Esophagus (tissue), 2 donors: Measurements from ENCODE around the gene GOLM1. TPM values are rescaled to one million over a fixed set of nuclear protein-coding genes. Genes with fewer than 3 reads are reported as not detected.
"Not testable (repeated sequence)": the region's sequence is repeated elsewhere in the genome, so short reads cannot be mapped to it uniquely, and the experiment has no call there.

ENCODE experiments used
- H3K27ac ChIP-seq, 2 donors: one replicate each; pipeline ENCODE4 v1.5.1; 2013; ENCODE audit warnings: low read depth in 2 of 2, mild to moderate bottlenecking in 2 of 2, inconsistent platforms in 1 of 2, low read length in 1 of 2, moderate library complexity in 1 of 2
- H3K27me3 ChIP-seq, 2 donors: one replicate each; pipeline ENCODE4 v1.6.1; 2013; ENCODE audit warnings: low read length in 2 of 2, control low read depth in 1 of 2, mild to moderate bottlenecking in 1 of 2; ENCODE audit not compliant: insufficient read depth in 2 of 2, control insufficient read depth in 1 of 2
- H3K36me3 ChIP-seq, 2 donors: one replicate each; pipeline ENCODE4 v1.6.1; 2013; ENCODE audit warnings: low read length in 1 of 2; ENCODE audit not compliant: control insufficient read depth in 2 of 2, insufficient read depth in 2 of 2
- H3K4me1 ChIP-seq, 2 donors: one replicate each; pipeline ENCODE4 v1.6.1; 2013; ENCODE audit warnings: low read length in 1 of 2; ENCODE audit not compliant: control insufficient read depth in 2 of 2, insufficient read depth in 2 of 2
- H3K4me3 ChIP-seq, 2 donors: one replicate each; pipeline ENCODE4 v1.5.1; 2013; ENCODE audit warnings: low read length in 2 of 2, mild to moderate bottlenecking in 2 of 2, low read depth in 1 of 2, moderate library complexity in 1 of 2
- H3K9me3 ChIP-seq, 2 donors: one replicate each; pipeline ENCODE4 v1.6.1; 2013; ENCODE audit warnings: mild to moderate bottlenecking in 2 of 2, low read depth in 1 of 2, low read length in 1 of 2, moderate library complexity in 1 of 2; ENCODE audit not compliant: control insufficient read depth in 2 of 2, insufficient read depth in 1 of 2
- WGBS, 2 donors: extraction: QIAGEN DNeasy Blood & Tissue Kit; methylation state at CpG; one replicate each; pipeline ENCODE4 v1.1.7; 2013; 5-methylcytosine and 5-hydroxymethylcytosine counted together
- polyA plus RNA-seq, 2 donors: library from polyadenylated mRNA; stranded (reverse); fragments of 200-250 nt; gene quantifications; one replicate each; pipeline ENCODE4 v1.2.3, GENCODE V29; 2013
- donor health status: healthy with polysubstance abuse.
- donor health status: Bipolar disorder and iron deficiency.

Gene GOLM1
- 1 to 10 TPM; 1.4 to 1.6 TPM for polyA plus RNA-seq

- WGBS, 2 donors, result 0 to 1% methylated on average over 105 to 125 of the region's 125 CpGs
- Histone ChIP-seq H3K4me3 (peak within 1 kb of the TSS; percentile 68 to 78), H3K27me3 (no peaks in the 10 kb centered on the region), H3K27ac (peak within 1 kb of the TSS; percentile 56 to 65), H3K4me1 (no peaks in the 10 kb centered on the region), H3K36me3 (peaks cover 0 to 3% of the 10 kb centered on the region in 2 donors), H3K9me3 (no peaks in the 10 kb centered on the region)
Measured at GRCh38 chr9:86098824-86099700, at the start of gene GOLM1. Gene GOLM1, minus strand, starts transcription at chr9:86099558. Its CDS starts 20,238 bp downstream, at chr9:86079320.

DNA sequence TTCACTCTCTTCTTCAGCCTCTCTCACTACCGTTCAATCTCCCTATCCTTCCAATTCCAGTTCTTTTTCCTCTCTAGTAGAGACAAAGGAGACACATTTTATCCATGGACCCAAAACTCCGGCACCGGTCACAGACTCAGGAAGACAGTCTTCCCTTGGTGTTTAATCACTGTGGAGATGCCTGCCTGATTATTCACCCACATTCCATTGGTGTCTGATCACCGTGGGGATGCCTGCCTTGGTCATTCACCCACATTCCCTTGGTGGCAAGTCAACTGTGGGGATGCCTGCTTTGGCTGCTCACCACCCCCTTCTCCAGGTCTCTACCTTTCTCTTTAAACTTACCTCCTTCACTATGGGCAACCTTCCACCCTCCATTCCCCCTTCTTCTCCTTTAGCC, 47.3 kb upstream of the GOLM1 start:
- not testable (repeated sequence) for H3K27me3 ChIP-seq, H3K36me3 ChIP-seq, H3K27ac ChIP-seq, H3K4me1 ChIP-seq, H3K4me3 ChIP-seq, H3K9me3 ChIP-seq
- 84 to 94% methylated on average over 4 of the region's 4 CpGs for WGBS, 2 donors

DNA sequence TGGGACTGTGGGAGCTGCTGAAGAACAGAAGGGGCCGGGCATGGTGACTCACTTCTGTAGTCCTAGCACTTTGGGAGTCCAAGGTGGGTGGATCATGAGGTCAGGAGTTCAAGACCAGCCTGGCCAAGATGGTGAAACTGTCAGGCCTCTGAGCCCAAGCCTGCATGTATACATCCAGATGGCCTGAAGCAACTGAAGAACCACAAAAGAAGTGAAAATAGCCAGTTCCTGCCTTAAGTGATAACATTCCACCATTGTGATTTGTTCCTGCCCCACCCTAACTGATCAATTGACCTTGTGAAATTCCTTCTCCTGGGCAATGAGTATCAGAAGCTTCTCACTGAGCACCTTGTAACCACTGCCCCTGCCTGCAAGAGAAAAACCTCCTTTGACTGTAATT, 46.6 kb upstream of the GOLM1 start:
- not testable (repeated sequence) for H3K27me3 ChIP-seq, H3K4me3 ChIP-seq, H3K4me1 ChIP-seq, H3K9me3 ChIP-seq, H3K27ac ChIP-seq, H3K36me3 ChIP-seq
- 74 to 100% methylated on average over 1 of the region's 1 CpG for WGBS, 2 donors

DNA sequence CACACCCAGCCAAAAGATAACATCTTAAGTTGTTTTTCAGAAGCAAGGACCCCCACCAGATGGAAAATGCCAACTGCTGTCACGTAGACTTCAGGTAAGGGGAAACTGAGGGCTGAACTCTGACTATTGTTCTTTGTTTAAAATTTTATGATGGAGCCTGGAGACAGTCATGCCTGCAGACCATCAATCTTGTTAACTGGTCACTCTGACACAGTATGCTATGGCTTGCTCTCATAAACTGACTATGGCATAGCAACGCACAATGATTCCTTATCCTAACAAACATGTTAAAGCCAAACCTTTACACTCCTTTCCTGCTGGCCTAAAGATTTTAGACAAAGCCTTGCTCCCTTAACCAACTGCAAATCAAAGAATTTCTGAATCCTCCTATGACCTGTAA, 43.6 kb upstream of the GOLM1 start:
- Histone ChIP-seq H3K27me3 (no peaks in the 10 kb centered on the region), H3K4me1 (no peaks in the 10 kb centered on the region), H3K36me3 (no peaks in the 10 kb centered on the region), H3K9me3 (no peaks in the 10 kb centered on the region), H3K4me3 (no peak overlapping the region), H3K27ac (no peak overlapping the region)
- WGBS, 2 donors, result 92 to 98% methylated on average over 2 of the region's 2 CpGs

GRCh38 chr9:86141843-86142242, 42.5 kb upstream of the GOLM1 start:
- Histone ChIP-seq H3K4me1 (no peaks in the 10 kb centered on the region), H3K36me3 (no peaks in the 10 kb centered on the region), H3K9me3 (no peaks in the 10 kb centered on the region), H3K4me3 (no peak overlapping the region), H3K27me3 (no peaks in the 10 kb centered on the region), H3K27ac (no peak overlapping the region)
- WGBS, 2 donors, result 55 to 59% methylated on average over 3 of the region's 3 CpGs

- 43 to 49% methylated on average over 5 of the region's 5 CpGs for WGBS, 2 donors
- no peak overlapping the region for H3K4me3 ChIP-seq
- H3K27me3 ChIP-seq, result no peaks in the 10 kb centered on the region
- H3K4me1 ChIP-seq, result no peaks in the 10 kb centered on the region
- H3K36me3 ChIP-seq, result no peaks in the 10 kb centered on the region
- H3K27ac ChIP-seq, result no peak overlapping the region
- no peaks in the 10 kb centered on the region for H3K9me3 ChIP-seq
Measured at GRCh38 chr9:86135371-86135770, 36.0 kb upstream of the GOLM1 start.

DNA sequence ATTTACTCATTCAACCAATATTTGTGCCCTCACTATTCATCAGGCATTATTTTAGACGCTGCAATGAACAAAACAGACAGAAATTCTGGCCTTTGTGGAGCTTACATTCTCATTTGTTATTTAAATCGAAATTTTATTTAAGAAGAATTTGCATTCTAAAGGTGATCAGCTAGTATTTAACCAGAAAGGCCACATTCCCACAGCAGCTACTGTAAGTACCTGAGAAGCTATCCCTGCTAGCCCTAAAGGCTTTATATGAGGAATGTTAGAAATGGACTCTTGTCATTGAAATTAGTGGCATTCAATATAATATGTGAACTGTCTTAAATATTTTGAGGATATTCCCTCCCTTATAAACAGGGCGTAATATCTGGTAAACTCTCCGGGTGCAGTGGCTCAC, 35.0 kb upstream of the GOLM1 start:
- WGBS, 2 donors, result 74 to 92% methylated on average over 4 of the region's 4 CpGs
- no peaks in the 10 kb centered on the region for H3K9me3 ChIP-seq
- no peaks in the 10 kb centered on the region for H3K36me3 ChIP-seq
- H3K27ac ChIP-seq, result no peak overlapping the region
- no peak overlapping the region for H3K4me3 ChIP-seq
- no peaks in the 10 kb centered on the region for H3K4me1 ChIP-seq
- no peaks in the 10 kb centered on the region for H3K27me3 ChIP-seq

GRCh38 chr9:86128235-86128822, 29.0 kb upstream of the GOLM1 start:
- Histone ChIP-seq H3K27ac (no peak overlapping the region), H3K27me3 (no peaks in the 10 kb centered on the region), H3K4me1 (peaks cover 0 to 5% of the 10 kb centered on the region in 2 donors), H3K36me3 (no peaks in the 10 kb centered on the region), H3K4me3 (no peak overlapping the region), H3K9me3 (no peaks in the 10 kb centered on the region)
- 79 to 88% methylated on average over 4 of the region's 4 CpGs for WGBS, 2 donors

DNA sequence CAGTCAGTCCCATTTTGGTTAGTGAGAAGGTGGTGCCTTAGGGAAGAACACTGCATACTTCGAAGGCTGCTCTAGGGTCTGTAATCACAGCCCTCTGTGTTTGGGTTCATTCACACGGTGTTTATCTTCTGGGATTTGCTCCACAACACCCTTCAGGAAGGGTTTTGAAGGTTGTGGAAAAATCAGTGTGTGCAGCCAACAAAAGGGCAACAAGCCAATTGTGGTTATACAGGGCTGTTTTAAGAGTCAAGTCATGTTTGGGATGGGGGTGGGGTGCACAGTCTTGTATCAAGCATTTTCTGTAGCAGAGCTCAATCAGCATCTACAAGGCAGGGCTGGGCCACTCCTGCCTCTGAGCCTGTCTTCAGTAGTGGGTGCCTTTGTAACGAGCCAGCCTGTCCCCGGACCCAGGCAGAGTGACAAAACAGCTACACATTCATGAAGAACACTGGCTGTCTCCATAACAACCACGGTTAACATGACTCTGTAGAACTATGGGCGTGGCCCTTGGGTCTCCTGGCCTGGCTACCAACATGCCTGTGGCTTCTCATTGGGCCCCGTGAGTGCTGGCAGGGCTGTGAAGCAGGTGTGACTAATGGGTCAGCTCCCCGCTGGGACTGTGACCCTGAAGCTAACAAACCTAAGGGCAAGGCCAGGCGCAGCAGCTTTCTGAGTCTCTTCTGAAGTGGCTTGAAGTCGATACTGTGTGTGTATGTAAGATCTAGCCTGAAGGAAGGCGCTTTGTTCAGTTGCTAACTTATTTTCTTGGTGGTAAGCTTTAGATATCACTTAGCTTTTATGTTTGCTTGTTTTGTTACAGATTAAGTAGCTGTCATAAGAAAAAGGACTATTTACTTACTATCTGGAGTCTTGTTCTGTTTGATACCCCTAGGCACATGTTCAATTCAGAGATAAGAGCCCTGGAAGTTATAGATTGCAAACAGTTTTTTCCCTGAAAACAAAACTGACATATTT, 27.9 kb upstream of the GOLM1 start:
- peaks cover 0 to 5% of the 10 kb centered on the region in 2 donors for H3K4me1 ChIP-seq
- no peaks in the 10 kb centered on the region for H3K27me3 ChIP-seq
- 29 to 31% methylated on average over 11 of the region's 11 CpGs for WGBS, 2 donors
- H3K36me3 ChIP-seq, result no peaks in the 10 kb centered on the region
- H3K27ac ChIP-seq, result no peak overlapping the region
- no peak overlapping the region for H3K4me3 ChIP-seq
- no peaks in the 10 kb centered on the region for H3K9me3 ChIP-seq
